Suprapubic skin (tissue), 4 donors: ENCODE results near the gene NIPAL3. TPM values are rescaled to one million over a fixed set of nuclear protein-coding genes. Genes with fewer than 3 reads are reported as not detected.

Experiments used
- DNase-seq, 2 donors: peaks; one replicate each; pipeline ENCODE4 v3.0.0-alpha.2; 2019; ENCODE audit warnings: low spot score in 2 of 2
- H3K27ac ChIP-seq: fragments of 200-600 bp; sonication (generic); one replicate; pipeline ENCODE4 v1.5.1; 2019
- H3K27me3 ChIP-seq: fragments of 200-600 bp; sonication (generic); one replicate; pipeline ENCODE4 v1.5.1; 2019
- H3K36me3 ChIP-seq: fragments of 200-600 bp; sonication (generic); one replicate; pipeline ENCODE4 v1.5.1; 2019
- H3K4me1 ChIP-seq: fragments of 200-600 bp; sonication (generic); one replicate; pipeline ENCODE4 v1.5.1; 2019
- H3K4me3 ChIP-seq: fragments of 200-600 bp; sonication (generic); one replicate; pipeline ENCODE4 v1.5.1; 2019; ENCODE audit warnings: mild to moderate bottlenecking
- H3K9me3 ChIP-seq: fragments of 200-600 bp; sonication (generic); one replicate; pipeline ENCODE4 v1.5.1; 2019
- EP300 ChIP-seq: sonication (generic); formaldehyde crosslinking; IDR thresholded peaks from one replicate; pipeline ENCODE4 v1.6.1; 2017; ENCODE audit warnings: antibody characterized with exemption
- POLR2A ChIP-seq, 2 donors: fragments of 450-650 bp; IDR thresholded peaks; one replicate each; pipeline ENCODE4 v1.6.1; 2017; ENCODE audit warnings: antibody characterized with exemption in 2 of 2, mild to moderate bottlenecking in 2 of 2, moderate library complexity in 2 of 2
- POLR2AphosphoS5 ChIP-seq, 3 donors: sonication (generic); formaldehyde crosslinking; IDR thresholded peaks; one replicate each; pipeline ENCODE4 v1.6.1; 2017; ENCODE audit warnings: antibody characterized with exemption in 3 of 3
- WGBS: methylation state at CpG from one replicate; pipeline ENCODE4 v1.1.5; 2018; 5-methylcytosine and 5-hydroxymethylcytosine counted together
- total RNA-seq, 4 donors: library from RNA; depleted of rRNA; stranded (reverse); fragments of >200 nt; gene quantifications; one replicate each; pipeline ENCODE4 v1.1.0, GENCODE V29; 2016
- TF ChIP-seq, protein P1 (sequence below), 2 donors: fragments of 200-600 bp in 1 of 2; fragments of 450-650 bp in 1 of 2; sonication (generic) in 1 of 2; IDR thresholded peaks; one replicate each; pipeline ENCODE4 v1.5.1; 2016 to 2019; ENCODE audit warnings: antibody characterized with exemption in 2 of 2, mild to moderate bottlenecking in 1 of 2, moderate library complexity in 1 of 2

NIPAL3 gene
- total RNA-seq, 4 donors from 2014 or later, result 42.4 to 75.4 (median 64.6) TPM

DNA sequence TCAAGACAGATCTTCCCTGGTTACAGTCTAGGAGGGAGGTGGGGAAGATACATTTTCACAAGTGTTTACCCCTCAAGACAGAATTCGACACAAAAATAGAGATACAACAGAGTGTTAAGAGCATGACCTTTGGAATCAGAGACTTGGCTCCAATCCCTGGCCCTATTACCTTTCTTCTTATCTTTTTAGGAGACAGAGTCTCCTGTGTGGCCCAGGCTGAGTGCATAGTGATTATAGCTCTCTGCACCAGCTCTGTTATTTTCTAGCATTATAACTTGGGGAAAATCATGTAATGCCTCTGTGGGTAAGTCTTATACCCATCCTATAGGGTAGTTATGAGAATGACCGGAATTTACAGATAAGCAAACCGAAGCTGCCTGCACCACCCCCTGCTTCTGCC is 9.8 kb downstream of the NIPAL3 start:
- DNase-seq, result no peak
- 81% methylated on average over 3 of the region's 3 CpGs for WGBS
- no peaks in the 10 kb centered on the region for H3K4me1 ChIP-seq

DNA sequence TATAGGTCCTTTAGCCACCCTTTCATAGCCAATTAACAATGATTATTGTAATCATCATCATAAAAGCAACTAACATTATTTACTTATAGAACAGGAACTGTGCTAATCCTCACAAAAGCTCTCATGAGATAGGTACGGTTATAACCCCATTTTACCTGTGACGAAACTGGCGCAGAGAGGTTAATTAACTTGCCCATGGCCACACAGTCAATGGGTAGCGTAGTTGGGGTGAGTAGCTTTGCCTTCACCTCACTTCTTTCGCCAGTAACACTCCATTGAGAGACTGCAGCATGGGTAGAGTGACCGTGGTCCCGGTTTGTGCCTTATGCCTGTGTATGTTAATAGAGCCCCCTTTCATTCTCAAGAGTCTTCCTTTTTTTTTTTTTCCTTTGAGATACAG is 10.3 kb downstream of the NIPAL3 start:
- TF ChIP-seq POLR2AphosphoS5 (IDR thresholded peaks at IDR 0.05), result no peak
- no peaks in the 10 kb centered on the region for H3K27me3 ChIP-seq
- DNase-seq, result no peak
- 81% methylated on average over 7 of the region's 7 CpGs for WGBS
- H3K27ac ChIP-seq, result no peak overlapping the region
- no peak overlapping the region for H3K4me3 ChIP-seq
- H3K9me3 ChIP-seq, result no peaks in the 10 kb centered on the region
- H3K36me3 ChIP-seq, result peaks cover 25% of the 10 kb centered on the region
- no peaks in the 10 kb centered on the region for H3K4me1 ChIP-seq

More for the DNA sequence above, 9.8 kb downstream of the NIPAL3 start:
- H3K9me3 ChIP-seq, result no peaks in the 10 kb centered on the region
- no peak for TF ChIP-seq POLR2AphosphoS5 (IDR thresholded peaks at IDR 0.05)
- TF ChIP-seq, protein P1, sequence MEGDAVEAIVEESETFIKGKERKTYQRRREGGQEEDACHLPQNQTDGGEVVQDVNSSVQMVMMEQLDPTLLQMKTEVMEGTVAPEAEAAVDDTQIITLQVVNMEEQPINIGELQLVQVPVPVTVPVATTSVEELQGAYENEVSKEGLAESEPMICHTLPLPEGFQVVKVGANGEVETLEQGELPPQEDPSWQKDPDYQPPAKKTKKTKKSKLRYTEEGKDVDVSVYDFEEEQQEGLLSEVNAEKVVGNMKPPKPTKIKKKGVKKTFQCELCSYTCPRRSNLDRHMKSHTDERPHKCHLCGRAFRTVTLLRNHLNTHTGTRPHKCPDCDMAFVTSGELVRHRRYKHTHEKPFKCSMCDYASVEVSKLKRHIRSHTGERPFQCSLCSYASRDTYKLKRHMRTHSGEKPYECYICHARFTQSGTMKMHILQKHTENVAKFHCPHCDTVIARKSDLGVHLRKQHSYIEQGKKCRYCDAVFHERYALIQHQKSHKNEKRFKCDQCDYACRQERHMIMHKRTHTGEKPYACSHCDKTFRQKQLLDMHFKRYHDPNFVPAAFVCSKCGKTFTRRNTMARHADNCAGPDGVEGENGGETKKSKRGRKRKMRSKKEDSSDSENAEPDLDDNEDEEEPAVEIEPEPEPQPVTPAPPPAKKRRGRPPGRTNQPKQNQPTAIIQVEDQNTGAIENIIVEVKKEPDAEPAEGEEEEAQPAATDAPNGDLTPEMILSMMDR (IDR thresholded peaks at IDR 0.05), result no peak
- TF ChIP-seq EP300, result no peak
- TF ChIP-seq POLR2A (IDR thresholded peaks at IDR 0.05), result no peak
- no peaks in the 10 kb centered on the region for H3K27me3 ChIP-seq
- no peak overlapping the region for H3K27ac ChIP-seq
- H3K4me3 ChIP-seq, result no peak overlapping the region
- peaks cover 26% of the 10 kb centered on the region for H3K36me3 ChIP-seq

DNA sequence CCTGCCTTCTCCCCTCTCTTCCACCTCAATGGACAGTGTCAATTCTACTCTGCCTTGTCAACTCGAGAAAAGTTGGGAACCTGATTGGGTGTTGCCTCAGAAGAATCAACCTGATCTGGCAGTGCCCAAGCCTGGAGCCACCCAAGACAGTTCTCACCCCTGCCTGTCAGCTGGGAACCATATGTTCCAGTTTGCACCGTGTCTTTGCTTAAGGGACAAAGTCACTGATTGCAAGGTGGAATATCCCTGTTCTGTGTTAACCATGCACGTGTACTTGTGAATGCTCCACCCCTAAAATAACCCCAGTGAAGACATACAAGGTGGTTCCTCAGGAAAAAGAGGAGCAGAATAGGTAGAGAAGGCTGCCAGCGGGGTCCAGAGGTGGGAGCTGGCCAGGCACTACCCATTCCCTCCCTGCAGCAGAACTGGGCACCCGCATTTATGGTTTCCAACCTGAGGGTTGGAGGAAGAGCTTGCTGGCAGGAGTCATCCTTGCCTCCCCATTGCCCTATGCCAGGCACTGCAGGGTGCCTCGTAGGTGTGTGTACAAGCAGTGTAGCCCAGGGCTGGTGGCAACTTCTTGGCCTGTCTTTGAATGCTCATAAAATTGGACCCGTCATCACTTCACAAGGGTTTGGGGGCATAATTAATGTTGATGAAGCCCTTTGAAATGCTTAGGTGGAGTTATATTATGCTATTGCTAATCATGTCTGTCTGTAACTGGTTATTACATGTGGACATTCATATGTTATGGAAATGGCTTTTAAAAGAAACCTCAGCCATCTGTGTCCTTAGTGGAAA is 11.3 kb downstream of the NIPAL3 start:
- WGBS, result 82% methylated on average over 7 of the region's 7 CpGs
- TF ChIP-seq POLR2A (IDR thresholded peaks at IDR 0.05) (no peak), POLR2AphosphoS5 (IDR thresholded peaks at IDR 0.05) (no peak), EP300 (no peak)
- TF ChIP-seq, protein P1 (IDR thresholded peaks at IDR 0.05), result no peak
- no peak for DNase-seq
- no peaks in the 10 kb centered on the region for H3K9me3 ChIP-seq
- peaks cover 16% of the 10 kb centered on the region for H3K36me3 ChIP-seq
- H3K4me3 ChIP-seq, result no peak overlapping the region
- no peaks in the 10 kb centered on the region for H3K4me1 ChIP-seq
- H3K27me3 ChIP-seq, result no peaks in the 10 kb centered on the region
- no peak overlapping the region for H3K27ac ChIP-seq

DNA sequence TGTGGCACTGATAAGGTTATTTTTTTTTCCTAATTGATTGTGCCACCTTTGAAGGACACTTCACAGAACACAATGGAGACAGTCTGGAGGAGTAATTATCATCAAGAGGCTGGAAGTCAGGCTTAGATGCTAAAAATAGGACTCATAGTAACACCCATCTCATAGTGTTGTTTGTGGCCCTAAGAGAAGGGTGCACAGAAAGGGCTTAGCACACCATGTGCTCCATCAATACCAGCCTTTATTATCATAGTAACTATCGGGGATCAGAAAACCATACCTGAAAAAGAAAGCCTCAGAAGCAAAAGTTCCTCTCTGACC is 11.9 kb downstream of the NIPAL3 start:
- H3K27ac ChIP-seq, result no peak overlapping the region
- TF ChIP-seq EP300, result no peak
- TF ChIP-seq, protein P1 (IDR thresholded peaks at IDR 0.05), result no peak
- no peak for TF ChIP-seq POLR2A (IDR thresholded peaks at IDR 0.05)
- no peak for TF ChIP-seq POLR2AphosphoS5 (IDR thresholded peaks at IDR 0.05)
- 79% methylated on average over 1 of the region's 1 CpG for WGBS
- no peak for DNase-seq
- H3K9me3 ChIP-seq, result no peaks in the 10 kb centered on the region
- peaks cover 12% of the 10 kb centered on the region for H3K36me3 ChIP-seq
- no peak overlapping the region for H3K4me3 ChIP-seq
- no peaks in the 10 kb centered on the region for H3K4me1 ChIP-seq
- H3K27me3 ChIP-seq, result no peaks in the 10 kb centered on the region

DNA sequence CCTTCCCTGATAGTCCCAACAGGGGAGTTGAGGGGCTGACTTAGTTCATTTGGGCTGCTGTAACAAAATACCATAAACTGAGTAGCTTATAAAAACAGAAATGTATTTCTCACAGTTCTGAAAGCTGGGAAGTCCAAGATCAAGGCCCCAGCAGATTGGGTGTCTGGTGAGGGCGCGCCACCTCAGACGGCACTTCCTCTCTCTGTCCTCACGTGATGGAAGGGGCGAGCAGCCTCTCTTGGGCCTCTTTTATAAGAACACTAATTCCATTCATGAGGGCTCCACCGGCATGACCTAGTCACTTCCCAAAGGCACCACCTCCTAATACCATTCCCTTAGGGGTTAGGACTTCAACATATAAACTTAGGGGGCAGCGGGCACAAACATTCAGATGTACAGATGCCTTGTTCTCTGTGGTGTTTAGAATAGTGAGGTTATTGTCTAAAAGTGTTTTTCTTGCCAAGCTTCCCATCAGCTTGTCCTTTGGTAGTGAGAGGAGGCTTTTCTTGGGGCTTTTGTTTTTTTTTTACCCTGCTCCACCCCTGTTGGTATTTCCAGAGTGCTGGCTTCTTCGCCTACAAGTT is 20.3 kb downstream of the NIPAL3 start:
- Histone ChIP-seq H3K9me3 (no peaks in the 10 kb centered on the region), H3K4me3 (no peak overlapping the region), H3K36me3 (peaks cover 4% of the 10 kb centered on the region), H3K4me1 (peaks cover 20% of the 10 kb centered on the region), H3K27me3 (no peaks in the 10 kb centered on the region), H3K27ac (peak overlapping the region; percentile 16)
- TF ChIP-seq POLR2AphosphoS5 (IDR thresholded peaks at IDR 0.05), result no peak
- TF ChIP-seq, protein P1 (IDR thresholded peaks at IDR 0.05), result no peak
- no peak for TF ChIP-seq POLR2A (IDR thresholded peaks at IDR 0.05)
- TF ChIP-seq EP300, result no peak
- no peak for DNase-seq
- 94% methylated on average over 7 of the region's 8 CpGs for WGBS
